Smooth muscle cell (in vitro differentiated cells): ENCODE results near the gene FADS3. TPM values are rescaled to one million over a fixed set of nuclear protein-coding genes. Genes with fewer than 3 reads are reported as not detected.

ENCODE experiments used
- DNase-seq: peaks from one replicate; lab custom pipeline; 2025; ENCODE audit not compliant: unreplicated experiment; lab: John Stamatoyannopoulos, UW
- H2AFZ ChIP-seq: fragments of 200-600 bp; sonication (generic); 2 replicates; pipeline ENCODE4 v1.6.0; 2016; ENCODE audit warnings: antibody characterized with exemption, low read depth, mild to moderate bottlenecking
- H3F3A ChIP-seq: fragments of 200-600 bp; sonication (generic); 2 replicates; pipeline ENCODE4 v1.6.0; 2017; ENCODE audit warnings: antibody characterized with exemption, low read depth
- H3K27ac ChIP-seq: fragments of 200-600 bp; sonication (generic); 2 replicates; pipeline ENCODE4 v1.5.1; 2016; ENCODE audit warnings: low read depth, mild to moderate bottlenecking
- H3K27me3 ChIP-seq: fragments of 200-600 bp; sonication (generic); 2 replicates; pipeline ENCODE4 v1.6.1; 2016; ENCODE audit warnings: low read depth, mild to moderate bottlenecking
- H3K36me3 ChIP-seq: fragments of 200-600 bp; sonication (generic); 2 replicates; pipeline ENCODE4 v1.5.1; 2016; ENCODE audit warnings: low read depth
- H3K4me1 ChIP-seq: fragments of 200-600 bp; sonication (generic); 2 replicates; pipeline ENCODE4 v1.5.1; 2016; ENCODE audit warnings: low read depth
- H3K4me2 ChIP-seq: fragments of 200-600 bp; sonication (generic); 2 replicates; pipeline ENCODE4 v1.6.0; 2016; ENCODE audit warnings: mild to moderate bottlenecking
- H3K4me3 ChIP-seq: fragments of 200-600 bp; sonication (generic); 2 replicates; pipeline ENCODE4 v1.5.1; 2016; ENCODE audit warnings: mild to moderate bottlenecking
- H3K79me2 ChIP-seq: fragments of 200-600 bp; sonication (generic); 2 replicates; pipeline ENCODE4 v1.6.0; 2016; ENCODE audit warnings: low read depth, mild to moderate bottlenecking
- H3K9ac ChIP-seq: fragments of 200-600 bp; sonication (generic); 2 replicates; pipeline ENCODE4 v1.6.0; 2016; ENCODE audit warnings: low read depth
- H3K9me3 ChIP-seq: fragments of 200-600 bp; sonication (generic); replicated peaks from 2 replicates; pipeline ENCODE4 v1.5.1; 2016; ENCODE audit warnings: low read depth
- H4K20me1 ChIP-seq: fragments of 200-600 bp; sonication (generic); 2 replicates; pipeline ENCODE4 v1.6.0; 2016; ENCODE audit warnings: low read depth
- CTCF ChIP-seq: fragments of 200-600 bp; sonication (generic); IDR thresholded peaks from 2 replicates; pipeline ENCODE4 v1.5.1; 2017; ENCODE audit warnings: borderline replicate concordance, mild to moderate bottlenecking, antibody characterized with exemption; ENCODE audit not compliant: insufficient read depth, poor library complexity, severe bottlenecking
- whole genome bisulfite sequencing: methylation state at CpG from one replicate; pipeline ENCODE4 v1.1.7; 2016; ENCODE audit warnings: low lambda C conversion rate; 5-methylcytosine and 5-hydroxymethylcytosine counted together
- polyA plus RNA-seq: library from polyadenylated mRNA; unstranded; fragments of >200 nt; fragmentation: Nextera tagmentation; extraction: Ambion mirVana; gene quantifications from 2 replicates; pipeline ENCODE4 v1.2.1, GENCODE V29; 2016
- total RNA-seq: library from RNA; depleted of rRNA; stranded (reverse); fragments of >200 nt; gene quantifications from 2 replicates; pipeline ENCODE4 v1.2.3, GENCODE V29; 2014

The FADS3 gene
- total and polyA plus RNA-seq, 2 experiments from 2014 or later = 8.9 to 13.8 TPM

- H3K9ac ChIP-seq = no peak overlapping the region
- no peaks in the 10 kb centered on the region for H4K20me1 ChIP-seq
- H3K4me1 ChIP-seq = peaks cover 12% of the 10 kb centered on the region
- 94% methylated on average over 3 of the region's 3 CpGs for WGBS
- no peak overlapping the region for H2AFZ ChIP-seq
- H3K4me3 ChIP-seq = no peak overlapping the region
- peaks cover 10% of the 10 kb centered on the region for H3F3A ChIP-seq
- no peaks in the 10 kb centered on the region for H3K36me3 ChIP-seq
- H3K4me2 ChIP-seq = no peak overlapping the region
- no peak for DNase-seq
- H3K27me3 ChIP-seq = no peaks in the 10 kb centered on the region
- H3K27ac ChIP-seq = no peak overlapping the region
- no peaks in the 10 kb centered on the region for H3K79me2 ChIP-seq
- no peaks in the 10 kb centered on the region for H3K9me3 ChIP-seq
- no peak for TF ChIP-seq CTCF
Measured at GRCh38 chr11:61926235-61926634, 34.9 kb upstream of the FADS3 start.

- Histone ChIP-seq H3K4me1 (peaks cover 12% of the 10 kb centered on the region), H3K27me3 (no peaks in the 10 kb centered on the region), H3K79me2 (no peaks in the 10 kb centered on the region), H2AFZ (no peak overlapping the region), H3K36me3 (no peaks in the 10 kb centered on the region), H3K4me3 (no peak overlapping the region), H3K4me2 (no peak overlapping the region), H3K27ac (no peak overlapping the region), H3K9me3 (no peaks in the 10 kb centered on the region), H3K9ac (no peak overlapping the region), H3F3A (peaks cover 10% of the 10 kb centered on the region), H4K20me1 (no peaks in the 10 kb centered on the region)
- 95% methylated on average over 2 of the region's 2 CpGs for WGBS
- no peak for DNase-seq
- TF ChIP-seq CTCF = no peak
Measured at GRCh38 chr11:61925736-61926135, 34.4 kb upstream of the FADS3 start.

GRCh38 chr11:61924064-61924455, 32.7 kb upstream of the FADS3 start:
- Histone ChIP-seq H3F3A (peaks cover 10% of the 10 kb centered on the region), H3K27me3 (no peaks in the 10 kb centered on the region), H3K27ac (peak overlapping the region; percentile 89), H3K4me1 (peaks cover 12% of the 10 kb centered on the region), H3K36me3 (no peaks in the 10 kb centered on the region), H3K4me2 (peak overlapping the region; percentile 76), H3K9ac (no peak overlapping the region), H4K20me1 (no peaks in the 10 kb centered on the region), H2AFZ (no peak overlapping the region), H3K79me2 (no peaks in the 10 kb centered on the region), H3K9me3 (no peaks in the 10 kb centered on the region), H3K4me3 (no peak overlapping the region)
- WGBS = 79% methylated on average over 6 of the region's 6 CpGs
- TF ChIP-seq CTCF = no peak
- no peak for DNase-seq
